Measurements from ENCODE around the gene TNS1. TPM values are rescaled to one million over a fixed set of nuclear protein-coding genes. Genes with fewer than 3 reads are reported as not detected.

Gene TNS1
- total RNA-seq, 1 donor from 2014 or later: 1,334 TPM

DNA sequence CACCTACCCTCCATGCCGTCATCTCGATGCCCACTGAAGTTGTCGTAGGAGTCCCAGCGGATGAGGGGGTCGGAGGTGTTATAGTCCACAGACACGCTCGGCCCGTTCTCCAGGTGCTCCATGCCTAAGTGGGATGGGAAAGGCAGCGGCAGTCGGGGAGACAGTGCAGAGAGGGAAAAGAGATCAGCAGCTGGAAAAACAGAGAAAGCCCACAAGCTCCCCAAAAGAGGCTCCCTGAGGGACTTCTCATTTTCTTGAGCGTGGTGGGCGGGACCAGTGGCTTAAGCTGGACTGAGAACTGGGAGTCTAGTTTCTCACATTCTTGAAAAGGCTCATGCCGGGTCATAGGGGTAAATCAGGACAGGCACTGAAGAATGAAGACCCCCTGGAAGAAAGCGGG lies 121.9 kb downstream of the TNS1 start:
- Histone ChIP-seq H3K36me3 (peaks cover 98 to 99% of the 10 kb centered on the region in 2 donors), H3K27ac (peak overlapping the region; percentile 44 to 56), H3K27me3 (no peaks in the 10 kb centered on the region), H3K9me3 (no peaks in the 10 kb centered on the region), H3K4me1 (peaks cover 0 to 53% of the 10 kb centered on the region in 2 donors), H3K4me3 (no peak overlapping the region)
- intact Hi-C loops (cut with DNase I): no loop called here
- no peak for DNase-seq (ENCODE audit: low spot score in 2 of 2)
- TF ChIP-seq, protein P1, sequence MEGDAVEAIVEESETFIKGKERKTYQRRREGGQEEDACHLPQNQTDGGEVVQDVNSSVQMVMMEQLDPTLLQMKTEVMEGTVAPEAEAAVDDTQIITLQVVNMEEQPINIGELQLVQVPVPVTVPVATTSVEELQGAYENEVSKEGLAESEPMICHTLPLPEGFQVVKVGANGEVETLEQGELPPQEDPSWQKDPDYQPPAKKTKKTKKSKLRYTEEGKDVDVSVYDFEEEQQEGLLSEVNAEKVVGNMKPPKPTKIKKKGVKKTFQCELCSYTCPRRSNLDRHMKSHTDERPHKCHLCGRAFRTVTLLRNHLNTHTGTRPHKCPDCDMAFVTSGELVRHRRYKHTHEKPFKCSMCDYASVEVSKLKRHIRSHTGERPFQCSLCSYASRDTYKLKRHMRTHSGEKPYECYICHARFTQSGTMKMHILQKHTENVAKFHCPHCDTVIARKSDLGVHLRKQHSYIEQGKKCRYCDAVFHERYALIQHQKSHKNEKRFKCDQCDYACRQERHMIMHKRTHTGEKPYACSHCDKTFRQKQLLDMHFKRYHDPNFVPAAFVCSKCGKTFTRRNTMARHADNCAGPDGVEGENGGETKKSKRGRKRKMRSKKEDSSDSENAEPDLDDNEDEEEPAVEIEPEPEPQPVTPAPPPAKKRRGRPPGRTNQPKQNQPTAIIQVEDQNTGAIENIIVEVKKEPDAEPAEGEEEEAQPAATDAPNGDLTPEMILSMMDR (IDR thresholded peaks at IDR 0.05): no peak

DNA sequence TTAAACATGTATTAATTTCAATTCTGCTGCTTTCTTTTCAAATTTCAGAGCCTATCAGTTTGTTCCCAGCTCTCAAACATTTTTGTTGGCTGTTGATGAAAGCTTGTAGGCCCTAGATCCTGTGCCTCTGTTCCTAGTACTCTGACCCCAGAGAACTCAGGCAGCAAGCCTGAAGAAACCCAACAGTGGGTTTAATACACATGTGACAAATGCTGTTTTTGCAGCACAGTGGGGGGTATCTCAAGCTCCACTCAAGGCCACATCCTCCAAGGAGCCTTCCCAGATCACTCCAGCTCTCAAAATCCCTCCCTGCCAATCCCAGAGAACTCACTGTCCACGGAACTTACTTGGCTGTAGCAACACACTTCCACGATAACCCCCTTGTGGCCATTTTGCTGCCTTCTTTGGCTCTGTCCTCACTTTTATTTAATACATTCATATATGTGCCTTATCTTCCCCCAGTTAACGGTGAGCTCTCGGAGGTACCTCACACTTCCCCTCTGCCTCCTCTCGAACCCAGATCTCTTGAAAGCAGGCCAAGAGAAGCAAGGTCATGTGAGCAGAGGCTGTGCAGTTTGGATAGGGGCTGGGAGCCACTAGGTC lies 122.4 kb downstream of the TNS1 start:
- Histone ChIP-seq H3K4me3 (no peak overlapping the region), H3K27me3 (no peaks in the 10 kb centered on the region), H3K9me3 (no peaks in the 10 kb centered on the region), H3K36me3 (peaks cover 98% of the 10 kb centered on the region in 2 donors), H3K27ac (peak overlapping the region; percentile 44 to 56), H3K4me1 (peaks cover 0 to 53% of the 10 kb centered on the region in 2 donors)
- TF ChIP-seq, protein P1 (IDR thresholded peaks at IDR 0.05): peak in 1 of 3 experiments; percentile 5
- intact Hi-C loops (cut with DNase I): no loop called here
- no peak for DNase-seq (ENCODE audit: low spot score in 2 of 2)

DNA sequence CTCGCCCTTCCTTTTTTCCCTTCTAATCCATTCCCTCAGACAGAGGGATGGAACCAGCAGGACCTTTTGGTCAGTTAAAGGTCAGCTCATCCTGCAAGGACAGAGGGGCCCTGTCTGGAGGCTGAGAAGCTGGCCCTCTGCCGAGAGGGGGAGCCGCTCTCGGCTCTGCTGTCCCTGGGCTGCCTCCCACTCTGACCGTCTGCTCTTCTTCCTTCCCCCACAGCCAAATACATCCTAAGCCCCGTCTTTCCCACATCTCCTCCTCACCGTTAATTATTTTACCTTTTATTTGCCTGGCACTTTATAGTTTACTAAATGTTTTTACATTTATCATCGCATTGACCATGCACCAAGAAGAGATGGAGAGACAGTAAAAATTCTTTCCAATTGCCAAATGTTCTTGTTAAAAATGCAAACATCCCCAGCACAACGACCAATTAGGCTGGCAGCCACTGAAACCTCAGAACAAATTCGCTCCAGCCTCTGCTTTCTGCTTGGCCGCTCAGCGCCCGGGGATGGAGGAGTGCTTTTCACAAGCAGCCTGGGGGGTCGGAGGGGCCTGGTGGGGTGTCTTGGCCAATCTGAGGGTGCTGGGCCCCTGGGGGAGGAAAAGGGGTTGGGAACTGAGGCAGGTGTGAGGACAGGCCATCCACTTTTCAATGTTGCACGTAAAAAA lies 123.7 kb downstream of the TNS1 start:
- Histone ChIP-seq H3K27me3 (no peaks in the 10 kb centered on the region), H3K4me1 (peaks cover 0 to 53% of the 10 kb centered on the region in 2 donors), H3K4me3 (no peak overlapping the region), H3K36me3 (peaks cover 98% of the 10 kb centered on the region in 2 donors), H3K9me3 (no peaks in the 10 kb centered on the region), H3K27ac (peak overlapping the region; percentile 56 to 62)
- intact Hi-C loops (cut with DNase I): no loop called here
- DNase-seq (ENCODE audit: low spot score in 2 of 2): no peak
- TF ChIP-seq, protein P1 (IDR thresholded peaks at IDR 0.05): no peak

DNA sequence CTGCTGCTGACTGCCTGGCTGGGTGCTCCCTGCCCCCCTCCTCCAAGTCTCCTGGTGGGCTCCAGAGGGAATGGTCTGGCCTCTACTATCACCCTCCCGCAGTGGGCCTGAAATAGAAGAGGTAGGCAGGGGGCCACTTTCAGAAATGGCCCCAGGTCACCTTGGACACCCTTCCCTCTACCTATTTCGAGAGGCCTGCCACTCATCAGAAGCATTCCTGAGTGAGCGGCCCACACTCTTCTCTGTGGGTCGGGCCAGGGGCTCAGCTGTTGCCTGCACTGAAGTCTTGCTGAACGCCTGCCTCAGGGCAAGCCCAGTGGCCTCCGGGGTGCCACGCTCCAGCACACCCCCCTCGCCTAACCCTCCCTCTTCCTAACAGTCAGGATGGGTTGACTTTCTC lies 124.9 kb downstream of the TNS1 start:
- Histone ChIP-seq H3K36me3 (peaks cover 96 to 98% of the 10 kb centered on the region in 2 donors), H3K9me3 (no peaks in the 10 kb centered on the region), H3K27me3 (no peaks in the 10 kb centered on the region), H3K27ac (peak overlapping the region; percentile 56 to 62), H3K4me1 (peaks cover 0 to 53% of the 10 kb centered on the region in 2 donors), H3K4me3 (no peak overlapping the region)
- TF ChIP-seq, protein P1 (IDR thresholded peaks at IDR 0.05): no peak
- intact Hi-C loops (cut with DNase I): no loop called here
- DNase-seq (ENCODE audit: low spot score in 2 of 2): no peak

DNA sequence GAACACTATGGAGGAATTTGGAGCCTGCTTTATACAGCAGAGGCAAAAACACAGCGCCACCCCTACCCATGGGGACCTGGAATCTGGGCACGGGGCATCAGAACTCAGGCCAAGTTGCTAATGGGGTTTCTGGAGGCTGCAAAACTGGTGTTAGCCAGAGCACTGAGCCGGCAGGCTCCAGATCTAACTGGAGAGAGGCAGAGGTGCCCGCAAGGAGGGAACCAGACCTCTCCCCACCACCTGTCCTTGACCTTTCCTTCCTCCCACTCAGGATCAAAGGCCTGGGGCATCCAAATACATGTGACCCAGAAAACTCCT lies 126.6 kb downstream of the TNS1 start:
- H3K27ac ChIP-seq: peak overlapping the region; percentile 56 to 62
- no peaks in the 10 kb centered on the region for H3K27me3 ChIP-seq
- H3K9me3 ChIP-seq: no peaks in the 10 kb centered on the region
- H3K4me1 ChIP-seq: peaks cover 0 to 51% of the 10 kb centered on the region in 2 donors
- peaks cover 96 to 100% of the 10 kb centered on the region in 2 donors for H3K36me3 ChIP-seq
- TF ChIP-seq, protein P1 (IDR thresholded peaks at IDR 0.05): no peak
- no peak overlapping the region for H3K4me3 ChIP-seq
- intact Hi-C loops (cut with DNase I): no loop called here
- DNase-seq (ENCODE audit: low spot score in 2 of 2): no peak

Measured in ascending aorta (tissue), 2 donors.